CD14-positive monocyte (primary cell): ENCODE measurements around the gene CST9L. TPM values are rescaled to one million over a fixed set of nuclear protein-coding genes. Genes with fewer than 3 reads are reported as not detected.

Experiments
- DNase-seq, 3 donors: peaks; one replicate each; pipeline ENCODE4 v3.0.0-alpha.2; 2011 to 2022
- H2AFZ ChIP-seq: 2 replicates; pipeline ENCODE4 v1.6.0; 2012; ENCODE audit warnings: mild to moderate bottlenecking, low read depth, low read length, inconsistent platforms; ENCODE audit not compliant: insufficient read depth, poor library complexity, severe bottlenecking
- H3K27ac ChIP-seq, 2 donors: 1 replicate in 1 of 2; 2 replicates in 1 of 2; pipeline ENCODE4 v1.5.1; 2012 to 2013; ENCODE audit warnings: low read length in 2 of 2, control low read depth in 1 of 2, inconsistent platforms in 1 of 2, low read depth in 1 of 2, mild to moderate bottlenecking in 1 of 2
- H3K27me3 ChIP-seq, 2 donors: one replicate each; pipeline versions ENCODE4 v1.6.0 to v1.6.1; 2011 to 2013; ENCODE audit warnings: low read length in 2 of 2; ENCODE audit not compliant: control insufficient read depth in 2 of 2, insufficient read depth in 2 of 2
- H3K36me3 ChIP-seq, 2 donors: replicated peaks in 1 of 2; 1 replicate in 1 of 2; 2 replicates in 1 of 2; pipeline versions ENCODE4 v1.5.1 to v1.6.1; 2012 to 2013; ENCODE audit warnings: low read length in 2 of 2, control low read depth in 1 of 2, inconsistent platforms in 1 of 2, mild to moderate bottlenecking in 1 of 2; ENCODE audit not compliant: insufficient read depth in 2 of 2, control insufficient read depth in 1 of 2
- H3K4me1 ChIP-seq, 2 donors: 1 replicate in 1 of 2; 2 replicates in 1 of 2; pipeline versions ENCODE4 v1.5.1 to v1.6.1; 2012 to 2013; ENCODE audit warnings: low read length in 2 of 2, control low read depth in 1 of 2, inconsistent platforms in 1 of 2, mild to moderate bottlenecking in 1 of 2, moderate library complexity in 1 of 2; ENCODE audit not compliant: insufficient read depth in 2 of 2, control insufficient read depth in 1 of 2
- H3K4me2 ChIP-seq: replicated peaks from 2 replicates; pipeline ENCODE3; 2012; ENCODE audit warnings: low read length, moderate library complexity, mild to moderate bottlenecking; ENCODE audit not compliant: poor library complexity, severe bottlenecking; ENCODE audit errors: extremely low read depth
- H3K4me3 ChIP-seq, 3 experiments: fragments of 200-600 bp in 1 of 3; sonication (generic) in 1 of 3; replicated peaks in 1 of 3; 1 replicate in 2 of 3; 2 replicates in 1 of 3; pipeline ENCODE4 v1.5.1; 2011 to 2013; ENCODE audit warnings: low read length in 3 of 3, mild to moderate bottlenecking in 3 of 3, control low read depth in 2 of 3, low read depth in 2 of 3, inconsistent platforms in 1 of 3, moderate library complexity in 1 of 3
- H3K79me2 ChIP-seq: 2 replicates; pipeline ENCODE4 v1.6.0; 2012; ENCODE audit warnings: mild to moderate bottlenecking, control low read depth, inconsistent platforms, low read length, moderate library complexity; ENCODE audit not compliant: insufficient read depth
- H3K9ac ChIP-seq: 2 replicates; pipeline ENCODE4 v1.6.0; 2017; ENCODE audit warnings: low read length, mild to moderate bottlenecking; ENCODE audit not compliant: insufficient read depth, poor library complexity, severe bottlenecking
- H3K9me3 ChIP-seq, 2 donors: replicated peaks in 1 of 2; 1 replicate in 1 of 2; 2 replicates in 1 of 2; pipeline versions ENCODE4 v1.5.1 to v1.6.1; 2012 to 2013; ENCODE audit warnings: low read length in 2 of 2, control low read depth in 1 of 2; ENCODE audit not compliant: control insufficient read depth in 1 of 2, insufficient read depth in 1 of 2
- H4K20me1 ChIP-seq: 2 replicates; pipeline ENCODE4 v1.6.0; 2012; ENCODE audit warnings: mild to moderate bottlenecking, low read length, control low read depth, moderate library complexity; ENCODE audit not compliant: insufficient read depth
- H3K27ac Mint-ChIP-seq, 7 donors: one replicate each; pipeline ENCODE4 v1.8.0; 2020; ENCODE audit warnings: mild to moderate bottlenecking in 7 of 7, mixed read lengths in 7 of 7, moderate library complexity in 6 of 7, inconsistent platforms in 2 of 7
- H3K27me3 Mint-ChIP-seq, 3 donors: one replicate each; pipeline ENCODE4 v1.8.0; 2021 to 2022; ENCODE audit warnings: low read depth in 3 of 3, mild to moderate bottlenecking in 3 of 3, mixed read lengths in 3 of 3, moderate library complexity in 3 of 3, inconsistent platforms in 1 of 3
- H3K36me3 Mint-ChIP-seq, 2 donors: one replicate each; pipeline ENCODE4 v1.8.0; 2020; ENCODE audit warnings: mixed read lengths in 2 of 2, inconsistent platforms in 1 of 2, mild to moderate bottlenecking in 1 of 2
- H3K4me1 Mint-ChIP-seq: one replicate; pipeline ENCODE4 v1.8.0; 2020; ENCODE audit warnings: mild to moderate bottlenecking, mixed read lengths
- H3K4me3 Mint-ChIP-seq, 2 donors: one replicate each; pipeline ENCODE4 v1.8.0; 2020; ENCODE audit warnings: mild to moderate bottlenecking in 2 of 2, mixed read lengths in 2 of 2, moderate library complexity in 1 of 2
- H3K9me3 Mint-ChIP-seq, 7 donors: one replicate each; pipeline ENCODE4 v1.8.0; 2020 to 2022; ENCODE audit warnings: mixed read lengths in 7 of 7, mild to moderate bottlenecking in 6 of 7, moderate library complexity in 6 of 7, inconsistent platforms in 2 of 7
- WGBS: methylation state at CpG from one replicate; pipeline ENCODE4 v1.1.5; 2013; ENCODE audit warnings: missing lambda C conversion rate; ENCODE audit not compliant: insufficient coverage; 5-methylcytosine and 5-hydroxymethylcytosine counted together
- intact Hi-C, 2 donors: fragments of 100-400 bp; cut with micrococcal nuclease; formaldehyde crosslinking; loops; one replicate each; pipeline versions ENCODE4 v1.15.0 to v1.15.1; 2023
- polyA plus RNA-seq, 3 donors: library from polyadenylated mRNA; depleted of rRNA in 1 of 3; unstranded in 2 of 3; stranded (reverse) in 1 of 3; fragments of 300-500 nt in 2 of 3; fragments of >200 nt in 1 of 3; fragmentation: Illumina TruSeq in 2 of 3; gene quantifications; 1 replicate in 2 of 3; 2 replicates in 1 of 3; pipeline ENCODE4 v1.2.3, GENCODE V29; 2012 to 2021
- TF ChIP-seq, protein P1 (sequence below): fragments of 200-600 bp; IDR thresholded peaks from one replicate; pipeline ENCODE4 v1.8.0; 2022; ENCODE audit warnings: antibody characterized with exemption, mild to moderate bottlenecking

The CST9L gene
- polyA plus RNA-seq, 3 donors = not detected

DNA sequence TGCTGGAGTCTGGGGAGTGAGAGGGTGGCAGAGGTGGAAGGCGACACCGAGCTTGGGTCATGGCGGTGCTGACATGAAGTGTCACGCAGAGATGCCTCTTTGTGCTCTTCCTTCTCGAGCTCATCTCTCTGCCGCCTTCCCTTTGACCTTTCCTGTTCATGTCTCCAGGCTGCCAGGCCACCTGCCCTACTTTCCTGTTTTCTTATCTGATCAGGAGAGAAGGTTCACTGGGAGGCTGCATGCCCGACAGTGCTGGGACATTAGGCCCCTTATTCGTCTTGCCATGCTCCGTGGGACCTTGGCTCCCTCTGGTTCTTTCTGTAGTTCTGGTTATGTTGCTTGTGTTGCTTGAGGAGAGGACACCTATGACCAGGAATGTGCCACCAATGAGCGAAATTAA, 44.1 kb downstream of the CST9L start:
- peaks cover 0 to 6% (median 3%) of the 10 kb centered on the region in 3 donors for H3K27me3 Mint-ChIP-seq
- H3K36me3 Mint-ChIP-seq = no peaks in the 10 kb centered on the region
- H3K4me1 Mint-ChIP-seq = no peaks in the 10 kb centered on the region
- Histone ChIP-seq H3K4me1 (no peaks in the 10 kb centered on the region), H3K9ac (no peak overlapping the region), H3K9me3 (peaks cover 7% of the 10 kb centered on the region in 2 donors), H3K4me2 (no peak overlapping the region), H3K79me2 (no peaks in the 10 kb centered on the region), H3K36me3 (no peaks in the 10 kb centered on the region), H4K20me1 (no peaks in the 10 kb centered on the region), H3K4me3 (no peak overlapping the region), H3K27me3 (no peaks in the 10 kb centered on the region), H2AFZ (no peak overlapping the region), H3K27ac (no peak overlapping the region)
- TF ChIP-seq, protein P1, sequence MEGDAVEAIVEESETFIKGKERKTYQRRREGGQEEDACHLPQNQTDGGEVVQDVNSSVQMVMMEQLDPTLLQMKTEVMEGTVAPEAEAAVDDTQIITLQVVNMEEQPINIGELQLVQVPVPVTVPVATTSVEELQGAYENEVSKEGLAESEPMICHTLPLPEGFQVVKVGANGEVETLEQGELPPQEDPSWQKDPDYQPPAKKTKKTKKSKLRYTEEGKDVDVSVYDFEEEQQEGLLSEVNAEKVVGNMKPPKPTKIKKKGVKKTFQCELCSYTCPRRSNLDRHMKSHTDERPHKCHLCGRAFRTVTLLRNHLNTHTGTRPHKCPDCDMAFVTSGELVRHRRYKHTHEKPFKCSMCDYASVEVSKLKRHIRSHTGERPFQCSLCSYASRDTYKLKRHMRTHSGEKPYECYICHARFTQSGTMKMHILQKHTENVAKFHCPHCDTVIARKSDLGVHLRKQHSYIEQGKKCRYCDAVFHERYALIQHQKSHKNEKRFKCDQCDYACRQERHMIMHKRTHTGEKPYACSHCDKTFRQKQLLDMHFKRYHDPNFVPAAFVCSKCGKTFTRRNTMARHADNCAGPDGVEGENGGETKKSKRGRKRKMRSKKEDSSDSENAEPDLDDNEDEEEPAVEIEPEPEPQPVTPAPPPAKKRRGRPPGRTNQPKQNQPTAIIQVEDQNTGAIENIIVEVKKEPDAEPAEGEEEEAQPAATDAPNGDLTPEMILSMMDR = no peak
- no peak for DNase-seq
- no peak overlapping the region for H3K27ac Mint-ChIP-seq
- WGBS = 94% methylated on average over 6 of the region's 10 CpGs
- no peak overlapping the region for H3K4me3 Mint-ChIP-seq
- intact Hi-C loops = no loop called here
- peaks cover 10 to 17% (median 11%) of the 10 kb centered on the region in 7 donors for H3K9me3 Mint-ChIP-seq

DNA sequence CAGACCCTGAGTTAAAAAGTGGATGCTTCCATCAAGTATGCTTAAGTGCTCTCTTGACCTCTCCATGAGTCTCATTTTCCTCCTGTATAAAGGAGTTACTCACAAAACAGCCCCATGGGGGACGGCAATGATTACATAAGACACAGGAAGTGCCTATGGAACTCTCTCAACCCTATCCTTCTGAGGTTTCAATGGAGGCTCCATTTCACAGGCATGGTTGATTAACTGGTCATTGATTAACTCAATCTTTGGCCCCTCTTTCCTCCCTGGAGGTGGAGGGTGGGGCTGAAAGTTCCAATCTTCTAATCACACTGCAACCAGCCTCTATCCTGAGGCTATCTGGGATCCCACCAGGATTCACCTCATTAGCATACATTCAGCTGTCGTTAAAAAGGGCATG, 48.1 kb downstream of the CST9L start:
- Histone ChIP-seq H3K27me3 (no peaks in the 10 kb centered on the region), H2AFZ (no peak overlapping the region), H3K4me2 (no peak overlapping the region), H3K27ac (no peak overlapping the region), H3K36me3 (no peaks in the 10 kb centered on the region), H3K4me3 (no peak overlapping the region), H3K4me1 (no peaks in the 10 kb centered on the region), H3K9ac (no peak overlapping the region), H3K79me2 (no peaks in the 10 kb centered on the region), H3K9me3 (no peaks in the 10 kb centered on the region), H4K20me1 (no peaks in the 10 kb centered on the region)
- Mint-ChIP-seq H3K9me3 (peaks cover 0 to 6% (median 2%) of the 10 kb centered on the region in 7 donors), H3K27ac (no peak overlapping the region), H3K4me3 (no peak overlapping the region), H3K36me3 (no peaks in the 10 kb centered on the region), H3K27me3 (peaks cover 3 to 6% (median 3%) of the 10 kb centered on the region in 3 donors), H3K4me1 (no peaks in the 10 kb centered on the region)
- TF ChIP-seq, protein P1 = no peak
- no peak for DNase-seq
- no CpG with 5 or more reads among the region's 2 CpGs for WGBS
- intact Hi-C loops = no loop called here
